NCI-H2107 treated with DMSO at 0.1 percent for 48 hours (cell line): Measurements from ENCODE around the gene DACH1.
"Not testable (repeated sequence)": the region's sequence is repeated elsewhere in the genome, so short reads cannot be mapped to it uniquely, and the experiment has no call there.

Source experiments
- DNase-seq: peaks from one replicate; lab custom pipeline; 2025; ENCODE audit not compliant: unreplicated experiment; lab: John Stamatoyannopoulos, UW

DACH1 gene

GRCh38 chr13:71785361-71785760, 81.6 kb downstream of the DACH1 start:
- DNase-seq = no peak

GRCh38 chr13:71780546-71780945, 86.5 kb downstream of the DACH1 start:
- no peak for DNase-seq

GRCh38 chr13:71778998-71779397, 88.0 kb downstream of the DACH1 start:
- not testable (repeated sequence) for DNase-seq

- DNase-seq = no peak
These were observed 91.0 kb downstream of the DACH1 start for GRCh38 chr13:71775966-71776365.

GRCh38 chr13:71774863-71775262, 92.1 kb downstream of the DACH1 start:
- DNase-seq = no peak

GRCh38 chr13:71773531-71773930, 93.5 kb downstream of the DACH1 start:
- no peak for DNase-seq

- DNase-seq = no peak
These were observed 94.6 kb downstream of the DACH1 start for GRCh38 chr13:71772361-71772760.

- no peak for DNase-seq
These were observed 95.9 kb downstream of the DACH1 start for GRCh38 chr13:71771144-71771543.

- no peak for DNase-seq
These were observed 96.3 kb downstream of the DACH1 start for GRCh38 chr13:71770710-71771109.

GRCh38 chr13:71768881-71769280, 98.1 kb downstream of the DACH1 start:
- DNase-seq = no peak

- peak; percentile 81 for DNase-seq
These were observed 107.1 kb downstream of the DACH1 start for GRCh38 chr13:71759651-71760511.

GRCh38 chr13:71758828-71759227, 108.2 kb downstream of the DACH1 start:
- peak; percentile 34 for DNase-seq

- no peak for DNase-seq
These were observed 112.5 kb downstream of the DACH1 start for GRCh38 chr13:71754407-71754974.

GRCh38 chr13:71752775-71753513, 114.1 kb downstream of the DACH1 start:
- no peak for DNase-seq

- peak; percentile 74 for DNase-seq
These were observed 115.9 kb downstream of the DACH1 start for GRCh38 chr13:71751073-71751472.

- no peak for DNase-seq
These were observed 136.7 kb downstream of the DACH1 start for GRCh38 chr13:71730267-71730666.

GRCh38 chr13:71729441-71729840, 137.6 kb downstream of the DACH1 start:
- no peak for DNase-seq

GRCh38 chr13:71727662-71728061, 139.3 kb downstream of the DACH1 start:
- DNase-seq = peak; percentile 15

- no peak for DNase-seq
These were observed 140.0 kb downstream of the DACH1 start for GRCh38 chr13:71727042-71727441.

GRCh38 chr13:71722206-71722605, 144.8 kb downstream of the DACH1 start:
- DNase-seq = no peak

- DNase-seq = no peak
These were observed 145.9 kb downstream of the DACH1 start for GRCh38 chr13:71721104-71721503.

GRCh38 chr13:71718931-71719330, 148.1 kb downstream of the DACH1 start:
- DNase-seq = no peak
